IMR-90 (cell line): ENCODE measurements around the gene IKBKE. TPM values are rescaled to one million over a fixed set of nuclear protein-coding genes. Genes with fewer than 3 reads are reported as not detected.

ENCODE experiments used
- ATAC-seq: fragments of 200-7000 bp; cut with Tn5 transposase; 2 replicates; pipeline ENCODE4 v1.9.1; 2020; ENCODE audit warnings: low read depth, mild to moderate bottlenecking, moderate library complexity
- BruUV-seq: library from RNA; stranded (reverse); fragments of 400-500 nt; replicated peaks from 2 replicates; lab custom pipeline; 2021; lab: Mats Ljungman, UMichigan
- CTCF ChIA-PET: fragments of 300-600 bp; formaldehyde crosslinking; extraction: SDS; loops from one replicate; lab custom pipeline; 2021; ENCODE audit warnings: antibody characterized with exemption; lab: Yijun Ruan, JAX
- POLR2A ChIA-PET: fragments of 300-600 bp; sonication (Branson Sonifier 250); formaldehyde crosslinking; loops from one replicate; lab custom pipeline; 2022; ENCODE audit warnings: antibody characterized with exemption; ENCODE audit not compliant: unreplicated experiment; lab: Charles Lee
- DNase-seq: peaks from one replicate; pipeline ENCODE4 v3.0.0; 2013
- H2AFZ ChIP-seq: replicated peaks from 2 replicates; pipeline ENCODE3; 2013; ENCODE audit warnings: low read length, mild to moderate bottlenecking; ENCODE audit not compliant: poor library complexity
- H2AK5ac ChIP-seq: 2 replicates; pipeline ENCODE4 v1.6.1; 2013; ENCODE audit warnings: low read depth, low read length, inconsistent platforms
- H2AK9ac ChIP-seq: replicated peaks from 2 replicates; pipeline ENCODE3; 2013; ENCODE audit warnings: mild to moderate bottlenecking, low read depth, low read length, moderate library complexity; ENCODE audit not compliant: poor library complexity
- H2BK120ac ChIP-seq: 2 replicates; pipeline ENCODE4 v1.6.1; 2013; ENCODE audit warnings: low read depth, low read length, inconsistent platforms
- H2BK15ac ChIP-seq: 3 replicates; pipeline ENCODE4 v1.6.1; 2013; ENCODE audit warnings: low read depth, low read length, inconsistent platforms
- H2BK20ac ChIP-seq: 2 replicates; pipeline ENCODE4 v1.6.1; 2013; ENCODE audit warnings: low read depth, mild to moderate bottlenecking, inconsistent platforms, low read length, moderate library complexity
- H2BK5ac ChIP-seq: 2 replicates; pipeline ENCODE4 v1.6.1; 2013; ENCODE audit warnings: mild to moderate bottlenecking, low read depth, low read length, inconsistent platforms; ENCODE audit not compliant: poor library complexity, severe bottlenecking
- H3K14ac ChIP-seq: replicated peaks from 2 replicates; pipeline ENCODE4 v1.6.1; 2013; ENCODE audit warnings: low read depth, low read length, inconsistent platforms
- H3K18ac ChIP-seq: 2 replicates; pipeline ENCODE4 v1.6.1; 2013; ENCODE audit warnings: low read depth, low read length, control low read depth
- H3K23ac ChIP-seq: 2 replicates; pipeline ENCODE4 v1.6.1; 2013; ENCODE audit warnings: low read depth, low read length, inconsistent platforms
- H3K27ac ChIP-seq: 2 replicates; pipeline ENCODE4 v1.5.1; 2013; ENCODE audit warnings: mild to moderate bottlenecking, control low read depth, low read length; ENCODE audit not compliant: insufficient read depth
- H3K27me3 ChIP-seq: 2 replicates; pipeline ENCODE4 v1.6.1; 2013; ENCODE audit warnings: low read length; ENCODE audit not compliant: control insufficient read depth, insufficient read depth
- H3K36me3 ChIP-seq: 2 replicates; pipeline ENCODE4 v1.6.1; 2013; ENCODE audit warnings: low read length, mixed read lengths; ENCODE audit not compliant: control insufficient read depth, insufficient read depth
- H3K4ac ChIP-seq: 2 replicates; pipeline ENCODE4 v1.6.1; 2013; ENCODE audit warnings: low read depth, low read length, inconsistent platforms
- H3K4me1 ChIP-seq: 2 replicates; pipeline ENCODE4 v1.6.1; 2013; ENCODE audit warnings: low read length, mixed read lengths; ENCODE audit not compliant: control insufficient read depth, insufficient read depth
- H3K4me2 ChIP-seq: 2 replicates; pipeline ENCODE4 v1.6.1; 2013; ENCODE audit warnings: low read depth, mild to moderate bottlenecking, control low read depth, low read length, moderate library complexity
- H3K4me3 ChIP-seq: 2 replicates; pipeline ENCODE4 v1.5.1; 2013; ENCODE audit warnings: low read depth, mild to moderate bottlenecking, control low read depth, low read length, moderate library complexity; ENCODE audit not compliant: insufficient read depth
- H3K56ac ChIP-seq: 2 replicates; pipeline ENCODE4 v1.6.1; 2013; ENCODE audit warnings: low read length, inconsistent platforms; ENCODE audit not compliant: insufficient read depth; ENCODE audit errors: extremely low read depth
- H3K79me1 ChIP-seq, 2 experiments: 2 replicates each; pipeline ENCODE4 v1.6.1; 2013; ENCODE audit warnings: low read length in 2 of 2, inconsistent platforms in 1 of 2, low read depth in 1 of 2
- H3K9ac ChIP-seq: 2 replicates; pipeline ENCODE4 v1.6.1; 2013; ENCODE audit warnings: low read depth, low read length, control low read depth
- H3K9me1 ChIP-seq: 2 replicates; pipeline ENCODE4 v1.6.1; 2013; ENCODE audit warnings: low read length, inconsistent platforms; ENCODE audit not compliant: insufficient read depth
- H3K9me3 ChIP-seq: 2 replicates; pipeline ENCODE4 v1.6.1; 2013; ENCODE audit warnings: low read length; ENCODE audit not compliant: control insufficient read depth, insufficient read depth
- H4K20me1 ChIP-seq: 2 replicates; pipeline ENCODE4 v1.6.1; 2013; ENCODE audit warnings: low read length, inconsistent platforms; ENCODE audit not compliant: insufficient read depth
- H4K5ac ChIP-seq: 2 replicates; pipeline ENCODE4 v1.6.1; 2013; ENCODE audit warnings: mild to moderate bottlenecking, low read depth, low read length, control low read depth
- H4K8ac ChIP-seq, 2 experiments: 2 replicates each; pipeline ENCODE4 v1.6.1; 2013; ENCODE audit warnings: low read depth in 2 of 2, low read length in 2 of 2, control low read depth in 1 of 2, inconsistent platforms in 1 of 2
- H4K91ac ChIP-seq: 2 replicates; pipeline ENCODE4 v1.6.1; 2013; ENCODE audit warnings: low read depth, low read length, inconsistent platforms; ENCODE audit not compliant: insufficient read depth
- CEBPB ChIP-seq: IDR thresholded peaks from 2 replicates; pipeline ENCODE4 v1.6.1; 2012; ENCODE audit warnings: low read depth, low read length, improper control_type of control experiment
- FOS ChIP-seq: fragments of 150-350 bp; IDR thresholded peaks from 2 replicates; pipeline ENCODE4 v1.6.1; 2016; ENCODE audit warnings: low read depth, low read length
- MXI1 ChIP-seq: IDR thresholded peaks from 2 replicates; pipeline ENCODE4 v1.6.1; 2012; ENCODE audit warnings: low read depth, mild to moderate bottlenecking, low read length, moderate library complexity, borderline replicate concordance
- WGBS, 2 experiments: methylation state at CpG; one replicate each; pipeline versions ENCODE4 v1.1.5 to v1.1.7; 2013; ENCODE audit warnings: missing lambda C conversion rate in 2 of 2; ENCODE audit not compliant: insufficient read length in 1 of 2; ENCODE audit errors: extremely low coverage in 2 of 2; 5-methylcytosine and 5-hydroxymethylcytosine counted together
- dilution Hi-C: fragments of 300-500 bp; cut with HindIII; formaldehyde crosslinking; loops from one replicate; pipeline ENCODE4 v1.14.3; 2018; ENCODE audit warnings: low sequenced_read_pairs; ENCODE audit not compliant: unreplicated experiment
- in situ Hi-C: fragments of 300-500 bp; cut with MboI; formaldehyde crosslinking; loops from 3 replicates; pipeline ENCODE4 v1.14.3; 2019; ENCODE audit warnings: low sequenced_read_pairs, inconsistent platforms, mixed read lengths
- intact Hi-C: fragments of 100-400 bp; cut with micrococcal nuclease; formaldehyde crosslinking; loops from 2 replicates; pipeline ENCODE4 v1.10.0; 2022
- polyA plus RNA-seq, 3 experiments: library from polyadenylated mRNA; depleted of rRNA; stranded (reverse); fragments of >200 nt; gene quantifications; 2 replicates each; pipeline ENCODE4 v1.2.3, GENCODE V29; 2012; ENCODE audit warnings: low replicate concordance in 1 of 3
- total RNA-seq: library from RNA; depleted of rRNA; stranded (reverse); fragments of >200 nt; gene quantifications from 2 replicates; pipeline ENCODE4 v1.2.3, GENCODE V29; 2012

Gene IKBKE
- total and polyA plus RNA-seq, 2 of the 4 experiments (the other 2 are of a cell fraction), result 20.3 to 24.0 TPM

DNA sequence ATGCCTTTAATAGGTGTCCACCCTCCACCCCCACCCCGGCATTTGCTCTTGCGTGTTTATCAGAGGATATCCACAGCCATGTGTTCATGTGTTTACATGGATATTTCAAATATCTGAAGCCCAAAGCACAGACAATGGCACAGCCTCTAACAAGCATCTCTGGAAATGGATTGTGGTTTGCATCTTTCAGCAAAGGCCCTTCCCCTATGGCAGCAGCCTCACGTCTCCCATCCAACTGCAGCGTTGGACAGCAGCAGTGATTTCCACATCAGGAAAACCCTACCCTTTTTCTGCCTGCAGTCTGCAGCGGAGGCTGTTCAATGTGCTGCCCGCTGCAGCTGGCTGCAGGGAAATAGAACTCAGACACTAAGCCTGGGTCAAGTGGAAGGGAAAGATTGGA lies 38.7 kb downstream of the IKBKE start:
- Histone ChIP-seq H3K79me1 (peaks cover 0 to 7% of the 10 kb centered on the region in 2 experiments; a peak in 1 of 4 replicates), H3K9me1 (peaks cover 10% of the 10 kb centered on the region; the same call in 1 of the 2 replicates), H3K4me2 (peak overlapping the region; percentile 55), H2AK5ac (no peak overlapping the region), H3K27ac (no peak overlapping the region), H3K18ac (no peak overlapping the region), H3K9ac (no peak overlapping the region), H3K9me3 (no peaks in the 10 kb centered on the region), H2BK120ac (no peak overlapping the region), H3K36me3 (no peaks in the 10 kb centered on the region), H3K27me3 (no peaks in the 10 kb centered on the region), H3K23ac (0 out of 2 replicates have a peak overlapping the region, but pooled peaks have one; percentile 5), H2AFZ (no peak overlapping the region), H4K91ac (no peak overlapping the region), H2BK15ac (no peak overlapping the region), H4K5ac (no peak overlapping the region), H4K8ac (no peak overlapping the region), H3K4ac (no peak overlapping the region), H2AK9ac (no peak overlapping the region), H2BK5ac (no peak overlapping the region), H4K20me1 (0 out of 2 replicates have a peak, but pooled peaks cover 3% of the 10 kb centered on the region), H3K14ac (no peak overlapping the region), H3K56ac (no peak overlapping the region), H3K4me1 (peaks cover 23% of the 10 kb centered on the region), H3K4me3 (no peak overlapping the region), H2BK20ac (no peak overlapping the region)
- dilution Hi-C loops (no loop called here), intact Hi-C loops (no loop called here), in situ Hi-C loops (no loop called here)
- peak; percentile 8 for ATAC-seq
- DNase-seq, result peak; percentile 72
- CTCF ChIA-PET, result no interaction called here
- WGBS, 2 experiments, result 0% methylated on average over 1 of the region's 6 CpGs; no CpG with 5 or more reads in 1 of the 2 experiments
- POLR2A ChIA-PET, result no interaction called here
- peak; percentile 62 for TF ChIP-seq CEBPB
- TF ChIP-seq FOS, result no peak
- TF ChIP-seq MXI1, result 0 out of 2 replicates have a peak, but pooled peaks have one; percentile 38
- BruUV-seq, result no TSS peak
